Ureter (tissue), 1 donor: ENCODE data around the gene CDH4. TPM values are rescaled to one million over a fixed set of nuclear protein-coding genes. Genes with fewer than 3 reads are reported as not detected.
"Not testable (repeated sequence)": the region's sequence is repeated elsewhere in the genome, so short reads cannot be mapped to it uniquely, and the experiment has no call there.

ENCODE experiments used
- DNase-seq: peaks from one replicate; pipeline ENCODE4 v3.0.0-alpha.2; 2020; ENCODE audit warnings: low spot score
- total RNA-seq: library from RNA; stranded (reverse); gene quantifications from one replicate; pipeline ENCODE4 v1.2.4, GENCODE V29; 2023
- donor health status: DM: yes; HTN: yes; CAD: no.

Gene CDH4
- total RNA-seq, 1 donor from 2014 or later: 0.26 TPM

DNA sequence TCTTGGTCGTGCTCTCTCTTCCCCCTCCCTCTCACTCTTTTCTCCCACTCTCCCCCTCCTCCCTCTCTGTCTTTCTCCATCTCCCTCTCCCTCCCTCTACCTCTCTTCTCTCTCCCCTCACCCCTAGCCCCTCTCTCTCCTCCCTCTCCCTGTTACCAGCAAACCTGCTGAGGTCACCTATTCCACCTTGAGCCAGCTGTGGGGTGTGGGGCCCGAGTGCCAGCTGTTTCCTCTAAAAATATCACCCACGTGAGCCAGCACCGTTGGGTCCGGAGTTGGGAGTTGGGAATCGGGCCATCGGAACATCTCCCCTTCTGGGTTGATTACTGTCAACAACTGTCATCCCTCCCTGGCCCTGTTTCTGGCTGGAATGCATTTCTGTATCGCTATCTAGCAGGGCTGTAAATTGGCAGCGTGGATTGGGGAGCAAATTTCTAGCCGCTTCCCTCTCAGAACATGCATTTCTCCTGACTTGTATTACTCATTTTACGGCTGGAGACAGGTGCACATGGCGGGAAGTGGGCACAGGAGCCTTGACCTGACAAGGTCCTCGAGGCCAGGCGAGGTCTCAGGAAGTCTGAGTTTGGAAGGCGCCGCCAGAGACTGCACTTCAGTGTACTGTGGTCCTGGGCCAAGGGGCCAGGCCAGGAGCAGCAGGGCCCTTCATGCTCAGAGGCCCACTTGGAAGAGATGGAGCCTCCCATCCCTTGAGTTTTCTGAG, 165.3 kb downstream of the CDH4 start:
- no peak for DNase-seq

DNA sequence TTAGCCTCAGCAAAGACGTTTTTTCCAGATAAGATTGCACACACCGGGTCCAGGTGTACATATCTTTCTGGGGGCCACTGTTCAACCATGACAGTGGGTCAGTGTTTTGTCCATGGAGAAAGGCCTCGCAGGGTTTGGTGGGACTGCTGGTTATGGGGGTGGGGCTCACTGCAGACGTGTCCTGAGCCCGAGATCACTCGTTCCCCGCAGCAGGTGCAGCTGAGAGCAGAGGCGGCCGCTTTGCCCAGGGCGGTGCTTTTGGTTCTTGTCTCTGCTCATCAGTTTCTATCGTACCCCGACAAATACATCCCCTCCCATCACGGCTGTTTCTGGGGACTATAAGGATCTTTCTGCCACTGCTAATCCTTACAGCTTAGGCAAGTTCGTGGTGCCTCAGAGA, 166.9 kb downstream of the CDH4 start:
- no peak for DNase-seq

DNA sequence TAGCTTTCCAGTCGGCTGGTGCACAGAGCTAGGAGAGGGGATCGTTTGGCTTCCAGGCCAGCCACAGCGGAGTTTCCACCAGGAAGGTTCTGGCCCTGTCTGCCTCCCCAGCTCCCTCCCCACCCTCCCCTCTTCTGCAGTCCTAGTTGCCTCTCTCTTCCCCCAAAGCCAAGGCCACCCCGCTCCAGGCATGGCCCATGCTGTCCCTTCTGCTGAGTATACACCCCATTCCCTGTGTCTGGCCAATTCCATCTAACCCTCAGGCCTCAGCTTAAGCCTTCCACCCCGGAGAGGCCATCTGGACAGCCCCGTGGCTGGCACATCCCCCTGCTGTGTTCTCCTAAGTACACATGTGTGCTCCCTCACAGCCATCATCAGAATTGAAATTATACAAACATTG, 167.4 kb downstream of the CDH4 start:
- no peak for DNase-seq

DNA sequence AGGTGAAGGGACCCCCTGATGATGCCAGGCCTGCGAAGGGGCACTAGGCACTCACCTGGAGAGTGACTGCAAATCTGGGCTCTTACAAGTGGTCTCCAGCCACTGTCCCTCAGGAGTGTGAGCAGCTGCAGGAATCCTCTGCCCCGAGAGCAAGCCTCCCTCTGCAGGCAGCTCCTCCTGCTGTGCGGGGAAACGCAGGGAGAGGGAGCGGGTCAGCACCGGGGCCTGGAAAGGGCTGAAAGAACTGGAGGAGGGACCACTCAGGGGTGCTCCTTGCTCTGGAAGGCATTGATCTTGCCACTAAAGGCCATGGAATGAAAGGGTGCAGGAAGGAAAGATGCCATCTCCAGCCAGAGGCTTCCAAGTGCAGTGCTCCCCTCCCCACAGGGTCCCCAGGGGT, 168.0 kb downstream of the CDH4 start:
- DNase-seq: no peak

DNA sequence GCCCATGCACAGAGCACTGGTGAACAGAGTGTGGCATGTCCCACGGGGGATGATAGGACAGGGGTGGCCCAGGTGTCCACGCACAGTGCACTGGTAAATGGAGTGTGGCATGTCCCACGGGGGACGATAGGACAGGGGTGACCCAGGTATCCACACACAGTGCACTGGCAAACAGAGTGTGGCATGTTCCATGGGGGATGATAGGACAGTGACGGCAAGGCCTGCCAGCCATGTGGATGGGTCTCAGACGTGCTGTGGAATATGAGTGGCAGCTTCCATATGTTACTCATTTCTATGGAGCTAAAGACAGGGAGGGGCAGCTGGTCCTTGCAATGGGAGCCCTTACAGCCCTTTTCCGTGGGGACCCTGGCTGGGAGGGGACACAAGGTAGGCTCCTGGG, 168.7 kb downstream of the CDH4 start:
- no peak for DNase-seq

DNA sequence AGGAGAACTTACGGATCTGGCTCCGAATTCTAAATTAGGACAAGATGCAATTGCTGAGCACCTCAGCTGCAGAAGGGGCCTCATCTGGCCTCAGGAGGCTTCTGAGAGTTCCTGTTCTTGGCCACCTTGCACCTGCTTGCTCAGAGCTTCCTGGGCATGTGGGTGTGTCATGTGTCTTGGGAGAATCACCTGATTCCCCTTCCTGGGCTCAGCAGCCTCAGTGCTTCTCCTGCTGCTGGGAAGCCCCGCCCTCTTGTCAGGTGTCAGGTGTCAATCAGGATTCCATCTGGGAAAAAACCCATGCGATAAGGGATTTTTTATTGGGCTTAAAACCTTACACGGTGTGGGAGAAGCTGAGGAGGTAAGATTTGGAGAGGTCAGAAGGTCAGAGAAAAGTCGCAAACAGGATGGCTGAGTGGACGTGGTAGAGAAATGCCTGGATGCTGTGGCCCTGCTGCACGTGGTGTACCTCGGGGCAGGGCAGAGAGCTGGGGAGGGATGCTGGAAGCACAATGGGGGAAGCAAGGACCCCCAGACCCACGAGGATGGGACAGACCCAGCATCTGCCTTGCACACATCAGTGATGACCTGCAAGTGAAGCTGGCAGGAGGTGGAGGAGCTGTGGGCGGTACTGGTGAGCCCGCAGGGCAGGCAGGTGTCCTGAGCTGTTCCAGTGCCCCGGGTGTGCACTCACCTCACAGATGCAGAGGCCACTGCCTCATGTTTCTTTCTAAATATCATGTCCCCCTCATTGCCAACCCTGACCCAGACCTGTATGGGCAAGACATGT, 170.8 kb downstream of the CDH4 start:
- DNase-seq: no peak

DNA sequence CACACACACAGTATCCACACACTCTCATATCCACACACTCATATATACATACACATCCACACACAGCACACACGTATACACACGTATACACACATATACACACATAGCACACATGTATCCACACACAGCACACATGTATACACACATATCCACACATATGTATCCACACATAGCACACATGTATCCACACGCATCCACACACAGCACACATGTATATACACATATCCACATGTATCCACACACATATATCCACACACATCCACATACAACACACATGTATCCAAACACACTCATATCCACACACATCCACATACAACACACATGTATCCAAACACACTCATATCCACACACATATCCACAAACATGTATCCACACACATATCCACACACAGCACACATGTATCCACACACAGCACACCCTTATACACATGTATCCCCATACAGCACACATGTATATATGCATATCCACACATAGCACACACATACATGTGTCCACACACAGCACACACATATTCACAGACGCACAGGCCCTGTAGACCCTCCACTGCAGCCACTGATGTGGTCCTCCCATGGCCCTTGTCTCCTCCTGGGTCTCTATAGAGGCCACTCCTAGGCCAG, 172.1 kb downstream of the CDH4 start:
- no peak for DNase-seq

DNA sequence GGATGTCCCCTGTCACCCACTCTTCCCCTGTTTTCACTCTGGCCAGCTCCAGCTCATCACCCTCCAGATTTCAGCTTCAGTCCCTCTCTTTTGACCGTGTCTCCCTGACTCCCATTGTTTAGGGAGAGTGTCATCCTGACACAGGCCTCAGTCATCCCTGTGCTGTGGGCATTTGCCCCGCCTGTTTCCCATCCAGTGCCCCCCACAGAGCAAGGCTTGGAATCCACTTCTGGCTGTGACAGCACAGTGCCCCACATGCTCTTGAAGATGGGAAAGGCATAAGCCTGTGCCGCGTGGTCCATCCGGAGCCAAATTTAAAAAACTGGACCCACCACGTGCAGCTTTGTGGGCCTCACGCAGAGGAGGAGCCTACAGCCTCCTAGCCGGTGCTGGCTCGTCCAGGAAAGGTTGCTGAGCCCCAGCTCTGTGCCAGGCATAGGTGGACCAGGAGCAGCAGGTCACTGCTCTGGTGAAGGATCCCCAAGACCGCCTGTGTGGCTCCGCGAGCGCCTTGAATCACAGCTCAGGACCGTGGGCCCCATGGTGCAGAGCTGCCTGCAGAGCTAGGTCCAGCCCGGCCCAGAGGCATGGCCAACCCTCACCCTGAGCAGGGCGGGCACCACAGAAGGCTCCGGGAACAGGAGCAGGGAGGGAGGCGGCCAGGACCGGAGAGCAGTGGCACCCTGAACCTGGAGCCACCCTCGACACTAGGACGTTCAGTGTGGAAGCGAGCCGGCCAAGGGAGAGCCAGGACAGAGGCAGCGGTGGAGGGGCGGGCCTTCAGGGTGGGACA, 172.8 kb downstream of the CDH4 start:
- DNase-seq: no peak

DNA sequence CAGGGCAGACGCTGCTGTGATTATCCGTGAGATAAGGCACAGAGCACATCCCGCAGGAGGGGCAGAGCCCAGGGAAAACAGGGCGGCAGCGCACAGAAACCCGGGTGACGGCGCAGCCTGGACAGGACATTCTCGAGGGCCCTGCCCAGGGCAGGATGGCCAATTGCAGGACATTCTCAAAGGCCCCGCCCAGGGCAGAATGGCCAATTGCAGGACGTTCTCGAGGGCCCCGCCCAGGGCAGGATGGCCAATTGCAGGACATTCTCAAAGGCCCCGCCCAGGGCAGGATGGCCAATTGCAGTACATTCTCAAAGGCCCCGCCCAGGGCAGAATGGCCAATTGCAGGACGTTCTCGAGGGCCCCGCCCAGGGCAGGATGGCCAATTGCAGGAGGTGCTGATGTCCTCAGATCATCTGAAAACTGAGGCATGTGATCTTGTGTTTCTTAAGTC, 173.5 kb downstream of the CDH4 start:
- not testable (repeated sequence) for DNase-seq

DNA sequence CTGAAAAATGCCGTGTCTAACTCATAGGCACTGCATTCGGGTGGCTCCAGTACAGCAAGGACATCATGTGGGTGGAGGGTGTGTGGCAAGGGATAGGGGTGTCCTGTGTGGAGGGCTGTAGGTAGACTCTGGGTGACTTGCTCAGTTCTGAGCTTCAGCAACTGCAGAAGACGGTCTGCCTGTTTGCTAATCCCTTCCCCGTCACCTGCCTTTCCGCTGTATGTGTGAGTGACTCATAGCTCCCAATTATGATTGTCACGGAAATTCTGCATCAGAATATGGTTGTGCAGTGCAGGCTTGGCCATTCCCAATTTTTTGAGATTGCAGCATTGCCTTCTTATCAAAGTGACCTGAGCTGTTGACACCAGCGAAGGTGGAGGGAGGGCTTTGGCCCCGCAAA, 174.3 kb downstream of the CDH4 start:
- no peak for DNase-seq

DNA sequence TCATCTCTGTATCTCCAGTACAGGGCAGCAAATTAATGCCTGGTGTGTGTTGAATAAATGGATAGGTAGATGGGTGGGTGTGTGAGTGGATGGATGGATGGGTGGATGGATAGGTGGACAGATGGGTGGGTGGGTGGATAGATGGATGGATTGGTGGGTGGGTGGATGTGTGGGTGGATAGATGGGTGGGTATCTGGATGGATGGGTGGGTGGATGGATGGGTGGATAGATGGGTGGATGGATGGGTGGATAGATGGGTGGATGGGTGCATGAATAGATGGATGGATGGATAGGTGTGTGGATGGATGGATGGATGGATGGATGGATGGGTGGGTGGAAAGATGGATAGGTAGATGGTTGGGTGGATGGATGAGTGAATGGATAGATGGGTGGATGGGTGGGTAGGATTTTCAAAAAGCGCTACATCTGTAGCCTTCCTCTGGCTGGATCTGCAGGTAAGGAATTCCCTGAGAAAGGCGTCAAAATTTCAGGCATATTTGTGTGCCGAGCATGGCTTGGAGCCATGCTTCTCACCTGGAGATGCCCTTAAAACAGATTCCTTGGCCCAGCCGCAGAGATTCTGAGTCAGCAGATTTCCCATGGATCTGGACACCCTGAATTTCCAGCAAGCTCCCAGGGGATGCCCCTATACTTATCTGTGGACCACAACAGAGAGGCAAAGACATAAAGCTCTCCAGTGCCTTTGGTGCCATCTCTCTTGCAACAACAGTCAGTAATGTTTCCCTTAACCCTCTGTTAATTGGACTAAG, 177.6 kb downstream of the CDH4 start:
- DNase-seq: no peak

DNA sequence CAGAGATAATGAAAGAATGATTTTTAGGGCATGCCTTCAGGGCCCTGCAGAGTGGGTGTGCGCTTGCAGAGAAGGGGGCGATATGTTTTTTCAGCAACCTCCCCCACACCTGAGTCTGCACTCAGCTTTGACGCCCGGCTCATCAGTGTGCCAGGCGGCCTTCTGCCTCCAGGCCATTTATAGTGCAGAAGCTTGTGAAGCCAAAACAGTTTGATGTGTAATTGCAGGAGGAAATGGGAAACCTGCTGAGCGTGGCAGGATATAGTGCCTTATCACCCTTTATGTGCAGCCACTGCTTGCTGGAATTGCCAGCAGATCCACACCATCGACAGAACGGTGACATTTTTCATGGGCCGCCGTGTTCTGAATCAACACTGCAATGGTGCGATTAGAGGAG, 178.2 kb downstream of the CDH4 start:
- DNase-seq: no peak

DNA sequence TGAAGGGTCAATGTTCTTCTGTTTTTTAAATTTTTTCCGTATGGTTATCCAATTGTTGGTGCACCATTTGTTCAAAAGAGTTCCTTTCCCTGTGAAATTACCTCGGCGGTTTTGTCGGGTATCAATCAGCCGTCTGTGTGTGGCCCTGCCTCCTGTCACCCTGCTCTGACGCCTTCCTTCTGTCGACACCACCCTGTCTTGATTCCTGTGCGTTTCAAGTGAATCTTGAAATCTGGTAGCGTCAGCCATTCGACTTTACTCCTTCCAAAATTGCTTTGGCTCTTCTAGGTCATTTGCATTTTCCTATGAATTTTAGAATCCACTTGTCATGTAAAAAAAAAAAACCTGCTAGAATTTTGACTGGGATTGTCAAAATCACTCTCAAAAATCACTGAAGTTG, 181.1 kb downstream of the CDH4 start:
- DNase-seq: no peak

DNA sequence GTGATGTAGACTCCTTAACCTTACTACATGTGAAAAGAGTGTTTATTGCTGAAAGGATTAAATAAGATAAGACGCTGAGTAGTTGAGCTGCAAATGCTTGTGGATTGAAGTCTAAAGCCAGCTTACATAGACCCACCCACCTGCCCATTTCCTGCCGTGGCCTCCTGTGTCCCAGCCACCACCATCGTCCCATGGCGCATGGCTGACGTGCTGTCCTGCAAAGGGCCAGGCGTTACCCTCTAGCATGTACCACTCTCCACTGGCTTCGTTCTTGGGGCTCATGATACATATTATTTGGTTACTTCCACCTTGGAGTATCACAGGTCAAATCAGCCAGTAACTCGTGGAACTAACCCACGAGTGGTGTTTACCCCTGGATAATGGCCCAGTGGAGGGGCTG, 181.8 kb downstream of the CDH4 start:
- no peak for DNase-seq

DNA sequence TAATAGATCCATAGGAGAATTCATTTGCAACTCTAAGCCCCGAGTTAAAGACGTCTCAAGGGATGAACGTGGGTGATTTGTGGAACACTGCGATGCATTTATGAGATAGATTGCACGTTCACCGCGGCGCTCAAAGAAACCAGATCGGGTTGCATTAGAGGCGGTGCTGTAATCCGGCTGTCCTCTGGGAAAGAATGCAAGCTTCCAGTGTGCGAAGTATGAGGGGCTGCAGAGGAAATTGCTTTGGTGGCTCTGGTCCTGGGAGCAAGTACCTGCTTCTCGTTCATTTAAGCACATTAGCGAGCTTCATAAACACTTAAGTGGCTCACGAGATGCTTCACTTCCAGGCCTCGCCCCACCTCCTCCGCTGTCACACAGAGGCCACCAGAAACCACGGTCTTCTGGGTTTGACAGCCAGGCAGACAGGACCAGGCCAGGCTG, 182.3 kb downstream of the CDH4 start:
- no peak for DNase-seq

DNA sequence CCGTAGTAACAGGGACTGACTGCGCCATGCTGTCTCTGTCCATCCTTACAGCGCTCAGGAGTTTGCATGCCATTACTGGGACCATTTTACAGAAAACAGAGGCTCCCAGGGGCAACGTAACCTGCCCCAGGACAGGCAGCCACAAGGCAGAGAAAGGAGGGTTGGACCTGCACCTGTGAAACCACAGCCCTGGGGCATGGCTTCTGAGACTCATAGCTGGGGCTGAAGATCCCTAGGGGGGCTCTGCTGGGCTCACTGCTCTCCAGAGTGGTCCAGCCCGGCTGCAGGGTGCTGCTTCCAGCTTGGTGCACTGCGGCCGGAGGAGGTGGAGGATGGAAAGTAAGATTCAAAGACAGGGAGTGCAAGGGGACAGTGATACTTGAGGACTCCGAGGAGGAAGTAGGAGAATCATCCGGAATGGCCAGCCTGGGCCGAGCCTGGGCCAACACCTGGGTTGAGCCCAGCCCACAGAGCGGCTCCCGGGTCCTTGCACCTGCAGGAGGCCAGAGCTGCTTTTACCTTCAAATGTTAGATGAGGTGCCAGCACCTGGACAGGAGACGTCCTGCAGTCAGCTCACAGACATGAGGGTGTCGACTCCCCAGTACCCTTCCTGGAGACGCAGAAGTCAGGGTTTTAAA, 183.2 kb downstream of the CDH4 start:
- DNase-seq: no peak

DNA sequence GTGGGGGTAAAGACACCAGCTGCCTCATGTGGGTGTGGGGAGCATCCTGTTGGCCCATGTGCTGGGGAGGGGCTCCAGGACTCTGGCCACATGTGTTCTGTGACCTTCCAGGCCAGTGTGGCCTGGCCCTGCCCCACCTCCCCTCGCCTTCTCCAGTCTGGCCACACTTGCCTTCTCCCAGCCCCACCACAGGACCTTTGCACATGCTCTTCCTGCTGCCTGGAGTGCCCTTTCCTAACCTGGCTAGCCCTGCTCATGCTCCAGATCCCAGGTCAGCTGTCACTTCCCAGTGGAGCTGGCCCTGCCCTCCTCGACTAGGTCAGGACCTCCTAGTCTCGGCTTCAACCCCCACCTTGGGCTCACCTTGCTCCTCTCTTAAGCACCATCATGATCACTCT, 183.8 kb downstream of the CDH4 start:
- no peak for DNase-seq

DNA sequence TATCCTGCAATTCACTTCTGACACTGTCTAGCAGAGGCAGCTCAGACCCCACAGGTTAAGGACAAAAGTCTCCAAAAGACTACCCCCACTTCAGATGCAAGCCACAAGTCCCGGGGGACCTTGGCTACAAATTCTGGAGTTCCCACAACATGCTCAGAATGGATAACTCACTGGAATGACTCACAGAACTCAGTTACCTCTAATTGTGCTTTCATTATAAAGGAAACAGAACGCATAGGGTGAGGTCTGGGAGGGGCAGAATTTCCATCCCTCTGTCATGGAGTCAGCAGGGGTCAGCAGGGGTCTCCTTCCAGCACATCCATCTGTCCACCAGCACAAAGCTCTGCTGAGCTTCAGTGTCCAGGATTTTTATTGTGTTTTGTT, 184.2 kb downstream of the CDH4 start:
- no peak for DNase-seq

DNA sequence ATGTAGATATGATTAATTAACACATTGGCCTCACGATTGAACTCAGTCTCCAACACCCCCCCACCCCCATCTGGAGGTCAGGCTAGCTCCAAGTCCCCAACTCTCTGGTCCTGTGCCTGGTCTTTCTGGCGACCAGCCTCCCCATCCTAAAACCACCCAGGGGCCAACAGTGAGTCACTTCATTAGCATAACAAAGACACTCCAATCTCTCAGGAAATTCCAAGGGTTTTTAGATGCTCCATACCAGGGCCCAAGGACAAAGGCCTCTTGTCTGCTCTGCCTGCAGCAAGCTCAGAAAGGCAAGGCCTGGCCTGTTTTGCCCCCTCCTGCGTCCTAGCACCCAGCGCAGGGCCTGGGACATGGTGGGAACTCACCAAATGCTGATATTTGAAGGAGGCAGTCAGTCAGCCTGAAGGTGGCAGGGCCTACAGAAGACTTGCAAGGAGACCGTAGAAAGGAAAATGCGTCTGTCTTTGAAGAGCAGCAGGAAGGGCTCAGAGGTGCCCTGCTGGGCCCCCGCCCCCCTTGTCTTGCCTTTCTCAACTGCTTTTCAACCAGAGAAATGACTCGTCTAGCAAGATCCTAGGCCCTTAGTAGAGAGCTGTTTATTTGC, 184.7 kb downstream of the CDH4 start:
- DNase-seq: no peak
